Caki2 (cell line): ENCODE measurements around the gene SMNDC1. TPM values are rescaled to one million over a fixed set of nuclear protein-coding genes. Genes with fewer than 3 reads are reported as not detected.
A peak's percentile ranks its signal among the peaks of the same experiment; 100 is the strongest.

Experiments
- DNase-seq: peaks from one replicate; pipeline ENCODE4 v3.0.0-alpha.2; 2015; ENCODE audit warnings: low read depth
- in situ Hi-C: cut with HindIII; loops from 2 replicates; pipeline ENCODE4 v1.10.0; 2016; ENCODE audit warnings: low sequenced_read_pairs, low pct_unique_long_range_greater_than_20kb, mixed read lengths
- total RNA-seq: library from RNA; depleted of rRNA; stranded (reverse); fragments of >200 nt; shearing (Covaris generic); gene quantifications from 2 replicates; pipeline ENCODE4 v1.2.3, GENCODE V29; 2014; ENCODE audit warnings: low replicate concordance; rRNA removed

SMNDC1 gene
- total RNA-seq, result 2.2 and 7.5 TPM in 2 replicates

GRCh38 chr10:110304780-110305421 lies at the start of gene SMNDC1:
Gene SMNDC1 (minus strand): TSS chr10:110304920. CDS start chr10:110303587, 1,333 bp downstream.
- in situ Hi-C loops, result no loop called here
- DNase-seq, result peak; percentile 97

GRCh38 chr10:110354322-110354766 lies 49.6 kb upstream of the SMNDC1 start:
- DNase-seq, result peak; percentile 84
- in situ Hi-C loops, result no loop called here

DNA sequence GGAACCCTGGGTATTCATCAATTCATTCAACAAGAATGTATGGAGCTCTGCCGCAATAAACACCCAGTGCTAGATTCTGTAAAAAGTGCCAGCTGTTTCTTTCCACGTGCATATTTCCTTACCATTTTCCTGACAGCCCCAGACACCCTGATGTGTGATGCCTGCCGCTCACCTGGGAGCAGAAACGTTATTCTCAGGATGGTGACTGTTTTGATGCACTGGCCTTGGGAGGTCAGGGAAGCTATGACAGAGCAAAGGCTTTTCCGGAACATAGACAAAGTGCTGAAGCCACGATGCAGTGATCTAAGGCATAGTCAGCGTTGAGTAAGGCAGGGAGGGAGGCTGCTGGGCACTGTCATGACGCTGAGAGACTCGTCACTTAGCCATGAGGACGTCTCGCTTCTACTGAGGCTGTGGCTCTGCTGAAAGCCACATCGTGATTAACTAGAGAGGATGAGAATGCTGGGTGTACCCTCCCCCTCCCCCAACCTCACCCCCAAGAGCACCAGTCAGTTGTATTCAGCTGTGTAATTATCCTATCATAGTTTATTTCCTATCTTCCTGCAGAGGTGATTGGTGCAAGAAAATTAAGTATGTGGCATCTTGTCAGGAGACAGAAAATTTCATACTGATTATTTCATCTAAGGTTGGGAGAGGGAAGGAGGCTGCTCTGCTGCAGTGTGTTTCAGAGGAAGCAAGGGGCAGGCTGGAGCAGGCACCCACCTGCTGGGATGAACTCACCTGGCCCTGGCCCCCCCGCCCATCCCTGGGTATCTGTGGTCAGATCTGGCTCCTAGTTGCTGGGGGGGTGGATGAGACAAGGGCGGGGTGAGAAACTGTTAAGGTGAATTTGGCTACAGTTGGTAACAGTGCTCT lies 48.8 kb upstream of the SMNDC1 start:
- DNase-seq, result peak; percentile 82
- in situ Hi-C loops, result no loop called here

GRCh38 chr10:110352930-110353243 lies 48.2 kb upstream of the SMNDC1 start:
- no peak for DNase-seq
- in situ Hi-C loops, result no loop called here

DNA sequence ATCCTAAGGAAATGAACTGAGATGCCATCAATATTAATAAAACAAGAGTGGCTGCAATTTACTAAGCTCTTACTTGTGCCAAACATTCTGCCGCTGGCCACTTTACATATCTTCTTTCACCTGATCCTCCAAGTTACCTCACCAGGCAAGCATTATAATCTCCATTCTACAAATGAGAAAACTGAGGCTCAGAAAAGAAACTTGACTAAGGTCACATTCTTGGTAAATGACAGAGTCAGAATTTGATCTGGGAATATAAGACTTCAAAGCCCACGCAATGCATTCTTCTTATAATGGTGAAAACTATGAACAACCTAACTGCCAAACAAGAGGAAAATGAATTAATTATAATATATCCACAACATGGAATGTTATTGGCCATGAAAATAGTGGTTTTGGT lies 46.1 kb upstream of the SMNDC1 start:
- in situ Hi-C loops, result no loop called here
- no peak for DNase-seq

GRCh38 chr10:110349831-110350230 lies 45.1 kb upstream of the SMNDC1 start:
- in situ Hi-C loops, result loop anchor here (25.0 kb wide), 1 partner anchor 212 kb away; the partner anchor contains the start of gene SMC3
- no peak for DNase-seq

DNA sequence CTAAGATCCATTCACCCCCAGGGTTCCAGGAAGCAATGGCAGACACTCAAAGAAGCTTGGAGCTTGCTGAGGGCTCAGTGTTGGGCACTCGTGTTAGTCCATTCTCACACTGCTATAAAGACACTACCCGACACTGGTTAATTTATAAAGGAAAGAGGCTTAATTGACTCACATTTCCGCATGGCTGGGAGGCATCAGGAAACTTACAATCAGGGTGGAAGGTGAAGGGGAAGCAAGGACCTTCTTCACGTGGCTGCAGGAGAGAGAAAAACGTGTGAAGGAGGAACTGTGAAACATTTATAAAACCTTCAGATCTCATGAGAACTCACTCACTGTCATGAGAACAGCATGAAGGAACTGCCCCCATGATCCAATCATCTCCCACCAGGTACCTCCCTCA lies 44.7 kb upstream of the SMNDC1 start:
- in situ Hi-C loops, result loop anchor here (25.0 kb wide), 1 partner anchor 213 kb away; the partner anchor contains the start of gene SMC3

DNA sequence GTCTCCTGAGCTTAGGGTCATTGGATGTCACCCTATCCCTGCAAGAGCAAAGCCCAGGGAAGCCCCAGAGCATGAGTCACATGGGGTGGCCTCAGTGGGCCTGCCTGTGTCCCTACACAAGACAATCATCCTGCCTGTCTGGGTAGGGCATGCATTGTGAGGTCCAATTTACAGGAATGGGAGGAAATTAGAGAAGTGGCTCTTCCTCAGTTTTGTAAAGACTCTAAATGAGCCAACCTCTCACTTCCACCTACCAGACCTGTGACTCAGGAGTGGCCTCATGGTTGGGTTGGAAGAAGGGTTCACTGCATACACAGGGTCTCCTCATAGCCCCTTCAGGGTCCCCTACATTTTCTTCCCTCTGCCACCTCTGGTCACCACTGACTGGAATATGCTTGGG lies 43.6 kb upstream of the SMNDC1 start:
- in situ Hi-C loops, result loop anchor here (25.0 kb wide), 1 partner anchor 214 kb away; the partner anchor contains the start of gene SMC3
- DNase-seq, result no peak

More for the DNA sequence above, 44.7 kb upstream of the SMNDC1 start:
- DNase-seq, result no peak

DNA sequence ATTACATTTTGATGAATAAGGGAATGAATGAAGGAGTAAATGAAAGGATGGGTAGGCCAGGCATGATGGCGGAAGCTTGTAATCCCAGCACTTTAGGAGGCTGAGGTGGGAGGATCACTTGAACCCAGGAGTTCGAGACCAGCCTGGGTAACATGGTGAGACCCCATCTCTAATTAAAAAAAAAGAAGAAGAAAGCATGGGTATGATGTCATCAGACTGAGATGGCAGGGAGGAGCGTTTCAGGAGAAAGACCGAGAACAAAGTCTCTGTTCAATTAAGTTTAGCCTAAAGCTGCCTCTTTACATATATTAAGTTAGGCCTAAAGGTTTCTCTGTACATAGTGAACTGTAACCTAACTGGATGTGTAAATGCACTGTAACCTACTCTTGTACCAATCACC lies 42.2 kb upstream of the SMNDC1 start:
- no peak for DNase-seq
- in situ Hi-C loops, result loop anchor here (25.0 kb wide), 1 partner anchor 215 kb away; the partner anchor contains the start of gene SMC3

GRCh38 chr10:110345286-110345685 lies 40.6 kb upstream of the SMNDC1 start:
- in situ Hi-C loops, result loop anchor here (25.0 kb wide), 1 partner anchor 217 kb away; the partner anchor contains the start of gene SMC3
- DNase-seq, result no peak

GRCh38 chr10:110344622-110345021 lies 39.9 kb upstream of the SMNDC1 start:
- in situ Hi-C loops, result loop anchor here (25.0 kb wide), 1 partner anchor 218 kb away; the partner anchor contains the start of gene SMC3
- DNase-seq, result no peak

DNA sequence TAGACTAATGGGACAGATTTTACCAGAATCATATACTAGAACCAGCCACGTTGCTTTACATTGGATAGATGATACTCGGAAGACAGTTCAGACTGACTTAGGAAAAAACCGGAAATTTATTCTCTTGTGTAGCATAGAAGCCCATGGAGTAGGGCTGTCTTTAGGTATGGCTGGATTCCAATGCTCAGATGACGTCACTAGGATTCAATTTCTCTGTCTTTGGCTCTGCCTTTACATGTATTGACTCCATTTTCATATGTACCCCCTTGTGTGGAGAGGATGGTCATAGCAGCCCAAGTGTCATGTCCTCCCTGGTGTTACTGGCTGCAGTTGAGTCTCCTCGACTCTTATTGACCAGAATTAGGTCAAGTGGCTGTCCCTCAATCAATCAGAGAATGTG lies 39.2 kb upstream of the SMNDC1 start:
- in situ Hi-C loops, result loop anchor here (25.0 kb wide), 1 partner anchor 218 kb away; the partner anchor contains the start of gene SMC3
- no peak for DNase-seq

- in situ Hi-C loops, result loop anchor here (25.0 kb wide), 1 partner anchor 221 kb away; the partner anchor contains the start of gene SMC3
- DNase-seq, result no peak
Measured at GRCh38 chr10:110340816-110341215, 36.1 kb upstream of the SMNDC1 start.

DNA sequence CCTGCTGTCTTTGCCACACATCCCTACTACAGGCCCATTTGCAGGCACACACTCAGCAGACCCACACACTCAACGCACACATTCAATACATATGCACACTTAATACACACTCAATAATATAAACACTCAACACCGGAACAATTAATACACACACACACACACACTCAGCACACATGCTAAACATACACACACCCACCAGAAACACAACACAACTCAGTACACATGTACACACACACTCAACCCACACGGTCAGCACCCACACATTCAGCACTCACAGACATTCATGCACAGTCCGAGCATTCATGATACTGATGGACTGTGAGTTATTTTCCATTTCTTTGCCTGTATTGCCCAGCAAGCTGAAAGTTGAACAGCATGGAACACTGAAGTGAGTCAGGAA lies 35.4 kb upstream of the SMNDC1 start:
- DNase-seq, result no peak
- in situ Hi-C loops, result loop anchor here (25.0 kb wide), 1 partner anchor 222 kb away; the partner anchor contains the start of gene SMC3

DNA sequence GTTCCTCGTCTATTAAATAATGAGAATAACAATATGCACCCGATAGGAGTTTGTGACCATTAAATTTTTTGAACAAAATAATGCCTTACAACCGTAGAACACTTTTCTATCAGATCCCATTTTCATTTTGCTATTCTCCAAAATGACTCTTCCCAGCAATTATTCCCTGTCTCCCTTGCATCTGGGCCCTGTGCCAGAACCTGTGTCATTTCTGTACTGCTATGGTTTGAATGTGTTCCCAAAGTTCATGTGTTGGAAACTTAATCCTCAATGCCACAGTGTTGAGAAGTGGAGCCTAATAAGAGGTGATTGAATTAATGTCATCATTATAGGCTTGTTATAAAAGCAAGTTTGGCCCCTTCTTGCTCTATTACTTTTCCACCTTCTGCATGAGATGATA lies 33.2 kb upstream of the SMNDC1 start:
- in situ Hi-C loops, result loop anchor here (10.0 to 25.0 kb wide), 2 partner anchors 107 to 224 kb away; partner anchors contain the start of gene SMC3
- DNase-seq, result no peak

DNA sequence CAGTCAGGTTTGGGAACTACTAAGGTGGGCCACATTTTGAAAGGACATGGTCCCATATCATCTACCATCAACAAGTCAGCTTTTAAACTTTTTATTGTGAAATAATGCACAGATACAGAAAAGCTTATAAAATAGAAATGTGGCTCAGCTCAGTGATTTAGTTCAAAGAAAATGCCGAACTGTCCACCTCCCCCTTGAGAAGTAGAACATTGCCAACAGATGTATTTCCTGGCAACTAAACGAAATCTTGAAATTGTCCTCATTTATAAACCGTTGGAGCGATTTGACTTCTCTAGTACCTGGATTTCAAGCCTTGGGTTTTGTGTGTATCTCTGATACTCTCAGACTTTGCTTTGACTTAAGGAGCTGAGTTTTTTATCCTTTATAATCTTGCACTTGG lies 32.7 kb upstream of the SMNDC1 start:
- DNase-seq, result no peak
- in situ Hi-C loops, result loop anchor here (10.0 to 25.0 kb wide), 2 partner anchors 107 to 225 kb away; partner anchors contain the start of gene SMC3

DNA sequence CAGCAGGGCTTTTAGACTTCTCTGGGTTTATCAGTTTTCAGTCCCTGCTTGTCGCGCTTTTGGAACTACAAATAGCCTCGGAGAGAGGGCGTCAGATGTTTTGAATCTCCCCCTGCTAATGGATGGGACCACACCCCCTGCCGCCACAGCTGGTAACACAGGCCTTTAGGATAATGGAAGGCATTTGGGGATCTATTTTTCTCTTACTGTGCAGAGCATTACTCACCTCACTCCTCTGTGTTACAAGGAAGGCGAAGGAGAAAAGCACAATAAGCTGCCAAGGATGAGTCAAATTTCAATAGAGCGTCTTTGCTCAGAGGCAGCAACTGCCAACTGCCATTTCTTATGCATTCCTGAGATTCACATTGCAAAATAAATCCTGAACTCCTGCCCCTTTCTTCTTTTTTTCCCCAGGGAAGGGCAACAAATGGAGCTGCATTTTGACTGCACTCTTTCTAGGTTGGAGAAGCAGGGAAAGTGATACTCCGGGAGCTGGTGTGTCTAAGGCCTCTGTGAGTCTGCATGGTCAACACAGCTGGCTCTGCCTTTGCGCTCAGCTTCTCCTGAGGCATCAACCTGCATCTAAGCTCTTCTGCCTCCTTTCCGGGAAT lies 31.5 kb upstream of the SMNDC1 start:
- peak; percentile 76 for DNase-seq
- in situ Hi-C loops, result loop anchor here (10.0 to 25.0 kb wide), 2 partner anchors 109 to 226 kb away; partner anchors contain the start of gene SMC3
